H9 (cell line): ENCODE results near the gene DDX47. TPM values are rescaled to one million over a fixed set of nuclear protein-coding genes. Genes with fewer than 3 reads are reported as not detected.

Experiments
- DNase-seq: peaks from one replicate; pipeline ENCODE4 v3.0.0-alpha.2; 2017
- H2AFZ ChIP-seq: one replicate; pipeline ENCODE4 v1.6.1; 2013; ENCODE audit warnings: mild to moderate bottlenecking, low read length, control low read depth, moderate library complexity
- H2AK5ac ChIP-seq: 2 replicates; pipeline ENCODE4 v1.6.1; 2013; ENCODE audit warnings: low read length, control low read depth, mixed read lengths; ENCODE audit not compliant: insufficient read length
- H2BK120ac ChIP-seq: one replicate; pipeline ENCODE4 v1.6.1; 2013; ENCODE audit warnings: low read depth, mild to moderate bottlenecking, low read length, control low read depth, inconsistent platforms; ENCODE audit not compliant: poor library complexity, severe bottlenecking
- H2BK12ac ChIP-seq: 2 replicates; pipeline ENCODE4 v1.6.1; 2013; ENCODE audit warnings: low read length, control low read depth, mixed read lengths, low read depth; ENCODE audit not compliant: insufficient read length
- H2BK15ac ChIP-seq: 2 replicates; pipeline ENCODE4 v1.6.1; 2013; ENCODE audit warnings: low read depth, low read length, control low read depth
- H2BK20ac ChIP-seq: one replicate; pipeline ENCODE4 v1.6.1; 2013; ENCODE audit warnings: low read depth, mild to moderate bottlenecking, low read length, control low read depth, inconsistent platforms; ENCODE audit not compliant: poor library complexity, severe bottlenecking
- H2BK5ac ChIP-seq: 2 replicates; pipeline ENCODE4 v1.6.1; 2013; ENCODE audit warnings: low read length, control low read depth, mixed read lengths; ENCODE audit not compliant: insufficient read length
- H3K14ac ChIP-seq: 2 replicates; pipeline ENCODE4 v1.6.1; 2013; ENCODE audit warnings: low read length, control low read depth; ENCODE audit not compliant: insufficient read depth
- H3K18ac ChIP-seq: 2 replicates; pipeline ENCODE4 v1.6.1; 2013; ENCODE audit warnings: low read depth, mild to moderate bottlenecking, mixed read lengths, low read length, control low read depth; ENCODE audit not compliant: insufficient read length
- H3K23ac ChIP-seq: 2 replicates; pipeline ENCODE4 v1.6.1; 2013; ENCODE audit warnings: low read length, control low read depth, mixed read lengths, low read depth; ENCODE audit not compliant: insufficient read length
- H3K23me2 ChIP-seq: 2 replicates; pipeline ENCODE4 v1.6.1; 2013; ENCODE audit warnings: low read depth, mild to moderate bottlenecking, mixed read lengths, low read length, control low read depth; ENCODE audit not compliant: insufficient read length, poor library complexity, severe bottlenecking
- H3K27ac ChIP-seq: 2 replicates; pipeline ENCODE4 v1.5.1; 2013; ENCODE audit warnings: low read length, control low read depth, mixed read lengths, low read depth; ENCODE audit not compliant: insufficient read length
- H3K27me3 ChIP-seq: 2 replicates; pipeline ENCODE4 v1.6.1; 2013; ENCODE audit warnings: low read length, control low read depth, inconsistent platforms; ENCODE audit not compliant: insufficient read depth
- H3K4ac ChIP-seq: 2 replicates; pipeline ENCODE4 v1.6.1; 2013; ENCODE audit warnings: low read depth, mild to moderate bottlenecking, control low read depth, inconsistent platforms, low read length, moderate library complexity
- H3K4me1 ChIP-seq: 2 replicates; pipeline ENCODE4 v1.6.1; 2013; ENCODE audit warnings: low read length, control low read depth, inconsistent platforms; ENCODE audit not compliant: insufficient read depth
- H3K4me2 ChIP-seq: 2 replicates; pipeline ENCODE4 v1.6.1; 2013; ENCODE audit warnings: low read length, control low read depth, mixed read lengths; ENCODE audit not compliant: insufficient read length, insufficient read depth
- H3K56ac ChIP-seq: 2 replicates; pipeline ENCODE4 v1.6.1; 2013; ENCODE audit warnings: low read depth, mild to moderate bottlenecking, mixed read lengths, low read length, control low read depth; ENCODE audit not compliant: insufficient read length
- H3K79me1 ChIP-seq: 2 replicates; pipeline ENCODE4 v1.6.1; 2013; ENCODE audit warnings: low read depth, mild to moderate bottlenecking, moderate library complexity, low read length, control low read depth, inconsistent platforms; ENCODE audit not compliant: insufficient read depth, poor library complexity, severe bottlenecking
- H3K79me2 ChIP-seq: 2 replicates; pipeline ENCODE4 v1.6.1; 2013; ENCODE audit warnings: low read length, control low read depth, inconsistent platforms; ENCODE audit not compliant: insufficient read depth
- H3K9ac ChIP-seq: 2 replicates; pipeline ENCODE4 v1.6.1; 2013; ENCODE audit warnings: low read length, control low read depth, mixed read lengths; ENCODE audit not compliant: insufficient read length; ENCODE audit errors: extremely low read depth
- H3K9me3 ChIP-seq: one replicate; pipeline ENCODE4 v1.6.1; 2013; ENCODE audit warnings: low read depth, low read length, inconsistent platforms; ENCODE audit not compliant: control insufficient read depth
- H3T11ph ChIP-seq: one replicate; pipeline ENCODE4 v1.6.1; 2013; ENCODE audit warnings: mild to moderate bottlenecking, low read length, control low read depth, inconsistent platforms
- H4K20me1 ChIP-seq: one replicate; pipeline ENCODE4 v1.6.1; 2013; ENCODE audit not compliant: control insufficient read depth, insufficient read length, insufficient read depth
- H4K5ac ChIP-seq: 2 replicates; pipeline ENCODE4 v1.6.1; 2013; ENCODE audit warnings: low read depth, mild to moderate bottlenecking, mixed read lengths, low read length, control low read depth; ENCODE audit not compliant: insufficient read length
- H4K8ac ChIP-seq: replicated peaks from 2 replicates; pipeline ENCODE4 v1.6.1; 2013; ENCODE audit warnings: low read length, control low read depth, mixed read lengths, low read depth; ENCODE audit not compliant: insufficient read length
- H4K91ac ChIP-seq: 2 replicates; pipeline ENCODE4 v1.6.1; 2013; ENCODE audit warnings: low read depth, mild to moderate bottlenecking, moderate library complexity, mixed read lengths, low read length, control low read depth; ENCODE audit not compliant: insufficient read length
- H3K27ac Mint-ChIP-seq, 3 experiments: 2 replicates in 2 of 3; 3 replicates in 1 of 3; pipeline ENCODE4 v1.8.0; 2020 to 2021; ENCODE audit warnings: mixed read lengths in 3 of 3, mild to moderate bottlenecking in 1 of 3, moderate library complexity in 1 of 3
- H3K27me3 Mint-ChIP-seq: 2 replicates; pipeline ENCODE4 v1.8.0; 2021; ENCODE audit warnings: low read depth, mild to moderate bottlenecking, moderate library complexity, mixed read lengths
- H3K36me3 Mint-ChIP-seq, 3 experiments: 2 replicates in 2 of 3; 3 replicates in 1 of 3; pipeline ENCODE4 v1.8.0; 2020 to 2021; ENCODE audit warnings: low read depth in 3 of 3, mixed read lengths in 3 of 3; ENCODE audit not compliant: insufficient read depth in 1 of 3
- H3K4me1 Mint-ChIP-seq, 2 experiments: 2 replicates each; pipeline ENCODE4 v1.8.0; 2020; ENCODE audit warnings: mixed read lengths in 2 of 2
- H3K4me3 Mint-ChIP-seq, 2 experiments: 2 replicates in 1 of 2; 3 replicates in 1 of 2; pipeline ENCODE4 v1.8.0; 2020 to 2021; ENCODE audit warnings: mild to moderate bottlenecking in 2 of 2, mixed read lengths in 2 of 2, moderate library complexity in 1 of 2
- H3K9me3 Mint-ChIP-seq, 2 experiments: 2 replicates in 1 of 2; 3 replicates in 1 of 2; pipeline ENCODE4 v1.8.0; 2020; ENCODE audit warnings: mild to moderate bottlenecking in 2 of 2, mixed read lengths in 2 of 2, moderate library complexity in 1 of 2
- WGBS: extraction: QIAGEN DNeasy Blood & Tissue Kit; methylation state at CpG from one replicate; pipeline ENCODE4 v1.1.7; 2013; ENCODE audit warnings: missing lambda C conversion rate, low lambda C conversion rate, mixed read lengths; ENCODE audit not compliant: insufficient read length; ENCODE audit errors: extremely low coverage; 5-methylcytosine and 5-hydroxymethylcytosine counted together
- total RNA-seq: library from RNA; stranded (reverse); gene quantifications from 2 replicates; pipeline ENCODE4 v1.2.1, GENCODE V29; 2021
- TF ChIP-seq, protein P1 (sequence below): fragments of 200-600 bp; sonication (generic); conservative IDR thresholded peaks from 3 replicates; pipeline ENCODE4 v1.8.0; 2021; ENCODE audit warnings: antibody characterized with exemption, mild to moderate bottlenecking

The DDX47 gene
- total RNA-seq, 1 experiment from 2014 or later = 78.2 TPM

GRCh38 chr12:12777092-12777491 is 36.1 kb upstream of the DDX47 start:
- H3K9me3 ChIP-seq = no peaks in the 10 kb centered on the region
- no peaks in the 10 kb centered on the region for H4K20me1 ChIP-seq
- Mint-ChIP-seq H3K4me1 (no peaks in the 10 kb centered on the region), H3K36me3 (peaks cover 0 to 4% (median 0%) of the 10 kb centered on the region in 3 experiments; a peak in 1 of 7 replicates), H3K9me3 (peaks cover 6 to 9% of the 10 kb centered on the region in 2 experiments; a peak in 3 of 5 replicates), H3K27ac (no peak overlapping the region), H3K27me3 (peaks cover 12% of the 10 kb centered on the region), H3K4me3 (no peak overlapping the region)
- H3K4me1 ChIP-seq = no peaks in the 10 kb centered on the region
- no peak overlapping the region for H3K18ac ChIP-seq
- no peaks in the 10 kb centered on the region for H3K23me2 ChIP-seq
- no peaks in the 10 kb centered on the region for H3K79me1 ChIP-seq
- WGBS = no CpG with 5 or more reads among the region's 3 CpGs
- H2BK5ac ChIP-seq = no peak overlapping the region
- no peak overlapping the region for H3K23ac ChIP-seq
- no peak overlapping the region for H3K4me2 ChIP-seq
- no peak for DNase-seq
- no peak overlapping the region for H2BK20ac ChIP-seq
- no peak overlapping the region for H2BK15ac ChIP-seq
- no peak overlapping the region for H3T11ph ChIP-seq
- no peaks in the 10 kb centered on the region for H3K79me2 ChIP-seq
- no peak overlapping the region for H3K9ac ChIP-seq
- no peak overlapping the region for H2BK12ac ChIP-seq
- H4K91ac ChIP-seq = no peak overlapping the region
- H2AK5ac ChIP-seq = no peak overlapping the region
- TF ChIP-seq, protein P1, sequence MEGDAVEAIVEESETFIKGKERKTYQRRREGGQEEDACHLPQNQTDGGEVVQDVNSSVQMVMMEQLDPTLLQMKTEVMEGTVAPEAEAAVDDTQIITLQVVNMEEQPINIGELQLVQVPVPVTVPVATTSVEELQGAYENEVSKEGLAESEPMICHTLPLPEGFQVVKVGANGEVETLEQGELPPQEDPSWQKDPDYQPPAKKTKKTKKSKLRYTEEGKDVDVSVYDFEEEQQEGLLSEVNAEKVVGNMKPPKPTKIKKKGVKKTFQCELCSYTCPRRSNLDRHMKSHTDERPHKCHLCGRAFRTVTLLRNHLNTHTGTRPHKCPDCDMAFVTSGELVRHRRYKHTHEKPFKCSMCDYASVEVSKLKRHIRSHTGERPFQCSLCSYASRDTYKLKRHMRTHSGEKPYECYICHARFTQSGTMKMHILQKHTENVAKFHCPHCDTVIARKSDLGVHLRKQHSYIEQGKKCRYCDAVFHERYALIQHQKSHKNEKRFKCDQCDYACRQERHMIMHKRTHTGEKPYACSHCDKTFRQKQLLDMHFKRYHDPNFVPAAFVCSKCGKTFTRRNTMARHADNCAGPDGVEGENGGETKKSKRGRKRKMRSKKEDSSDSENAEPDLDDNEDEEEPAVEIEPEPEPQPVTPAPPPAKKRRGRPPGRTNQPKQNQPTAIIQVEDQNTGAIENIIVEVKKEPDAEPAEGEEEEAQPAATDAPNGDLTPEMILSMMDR = no peak
- H4K8ac ChIP-seq = no peak overlapping the region
- H4K5ac ChIP-seq = no peak overlapping the region
- H3K27ac ChIP-seq = no peak overlapping the region
- H3K14ac ChIP-seq = no peak overlapping the region
- H3K4ac ChIP-seq = no peak overlapping the region
- H3K56ac ChIP-seq = no peak overlapping the region
- no peak overlapping the region for H2BK120ac ChIP-seq
- H3K27me3 ChIP-seq = no peaks in the 10 kb centered on the region
- H2AFZ ChIP-seq = no peak overlapping the region
